Measurements from ENCODE around the gene MACROD2.

MACROD2 gene

DNA sequence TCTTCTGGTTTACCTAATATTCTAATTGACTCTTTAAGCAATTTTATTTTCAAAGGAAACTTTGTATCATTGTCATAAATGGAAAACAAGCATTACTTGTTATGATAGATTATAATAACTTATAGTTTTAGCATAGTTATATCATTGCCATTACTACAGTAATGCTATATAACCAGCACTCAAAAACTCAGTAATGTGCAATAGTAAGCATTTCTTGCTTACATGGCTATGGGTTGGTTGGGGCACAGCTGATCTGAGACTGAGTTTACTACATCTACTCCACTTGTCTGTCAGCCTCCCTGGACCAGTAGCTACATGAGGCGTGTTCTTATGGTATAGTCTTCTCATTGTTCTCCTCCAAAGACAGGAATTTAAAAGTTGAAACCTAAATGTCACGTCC, 1427.7 kb downstream of the MACROD2 start:
- DNase-seq = no peak

DNA sequence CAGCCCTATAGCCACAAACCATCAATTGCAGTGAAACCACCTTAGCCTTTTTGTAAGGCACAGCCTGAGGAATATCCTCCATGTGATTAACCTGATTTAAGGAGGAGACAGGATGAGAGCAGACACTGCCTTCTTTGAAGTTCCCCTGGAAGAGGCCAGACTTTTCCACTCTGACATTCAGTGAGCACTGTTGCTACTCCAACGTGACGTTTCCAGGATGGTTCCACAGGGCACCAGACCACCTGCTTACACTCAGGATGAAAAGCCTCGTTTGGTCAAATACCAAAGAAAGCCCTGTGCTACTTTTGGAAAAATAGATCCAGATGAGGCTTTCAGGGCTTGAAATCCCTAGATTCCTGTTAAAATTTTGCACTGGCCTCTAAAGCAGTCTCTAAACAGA, 1444.2 kb downstream of the MACROD2 start:
- no peak for DNase-seq

DNA sequence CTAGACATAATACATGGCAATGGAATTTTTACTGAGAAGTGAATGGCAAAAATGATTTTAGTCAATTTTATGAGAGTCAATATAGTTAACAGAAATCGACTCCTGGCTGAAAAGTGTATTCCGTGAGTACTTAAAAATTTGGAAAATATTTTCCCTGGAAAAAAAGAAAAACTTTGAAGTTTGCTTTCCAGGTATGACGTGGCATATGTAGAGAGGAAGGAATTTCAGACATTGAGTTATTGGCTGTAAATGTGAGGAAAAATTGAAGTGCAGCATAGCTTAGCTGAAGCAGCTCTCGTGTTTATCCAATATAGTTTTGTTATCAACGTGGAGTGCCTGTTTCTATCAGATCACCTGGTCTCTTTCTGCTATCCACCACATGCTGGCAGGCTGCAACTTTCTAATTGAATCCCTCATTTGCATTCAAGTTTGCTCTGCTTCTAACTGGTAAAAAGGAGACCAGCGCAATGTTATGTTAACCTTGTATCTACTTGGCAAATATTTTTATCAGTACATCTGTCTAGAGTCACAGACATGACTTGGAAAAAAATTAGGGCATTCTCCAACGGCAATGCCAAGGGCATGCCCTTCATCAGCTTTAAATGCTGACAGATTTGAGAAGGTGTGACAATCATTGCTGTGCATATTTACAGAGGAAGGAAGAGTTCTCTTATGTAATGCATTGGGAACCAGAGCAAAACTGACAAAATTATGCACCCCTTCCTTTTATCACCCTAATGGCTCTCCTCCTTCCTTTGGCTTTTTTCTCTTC, 1444.9 kb downstream of the MACROD2 start:
- no peak for DNase-seq

DNA sequence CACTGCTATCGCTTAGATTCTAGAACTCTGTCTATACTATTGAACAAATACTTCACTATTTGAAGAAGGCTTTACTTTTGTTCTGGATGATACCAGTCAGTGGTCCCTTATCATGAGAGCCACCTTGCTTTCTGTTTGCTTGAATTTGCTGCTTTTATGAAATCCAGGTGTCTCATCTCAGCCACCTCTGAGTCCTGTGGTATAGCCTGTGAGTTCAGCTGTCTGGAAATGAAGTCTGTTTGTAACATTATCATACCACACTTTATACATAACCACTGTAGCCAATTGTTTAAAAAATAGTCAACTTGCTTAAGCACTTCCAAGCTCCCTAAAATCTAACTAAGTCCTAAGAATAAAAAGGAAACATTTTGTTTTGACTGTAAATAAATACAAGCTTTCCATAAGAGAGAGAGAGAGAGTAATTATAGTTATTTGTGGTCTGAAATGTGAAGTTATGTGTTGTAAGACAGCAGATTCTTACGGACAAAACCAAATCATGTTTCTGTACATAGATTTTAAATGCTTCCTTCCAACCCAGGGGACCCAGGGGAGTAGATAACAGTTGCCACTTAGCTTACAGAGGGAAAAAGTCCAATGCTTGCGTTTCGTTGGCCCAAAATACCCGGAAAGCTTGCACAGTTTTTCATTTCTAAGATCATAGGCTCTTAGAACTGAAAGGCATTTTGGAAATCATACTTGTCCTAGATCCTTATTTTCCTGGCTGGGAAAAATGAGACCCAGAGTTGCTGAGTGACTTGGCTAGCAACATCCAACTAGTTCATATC, 1449.9 kb downstream of the MACROD2 start:
- peak; percentile 82 for DNase-seq

DNA sequence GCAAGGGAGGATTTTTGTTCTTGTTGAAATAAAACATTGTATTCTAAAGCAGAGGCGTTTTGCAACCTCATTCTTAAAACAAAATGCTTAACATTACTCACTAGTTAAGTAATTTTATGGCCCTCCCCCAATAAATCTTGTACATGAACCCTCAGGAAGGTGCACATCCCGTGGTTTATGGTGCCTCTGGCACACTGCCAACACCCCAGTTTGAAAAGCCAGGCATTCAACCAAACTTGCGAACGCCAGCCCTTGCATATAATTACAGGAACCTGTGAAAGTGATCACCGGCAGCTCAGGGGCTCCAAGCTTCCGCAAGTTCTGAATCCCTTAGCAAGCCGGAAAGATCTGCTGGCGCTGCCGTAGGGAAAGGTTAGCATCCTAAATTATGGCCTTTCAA, 1451.1 kb downstream of the MACROD2 start:
- peak; percentile 3 for DNase-seq

DNA sequence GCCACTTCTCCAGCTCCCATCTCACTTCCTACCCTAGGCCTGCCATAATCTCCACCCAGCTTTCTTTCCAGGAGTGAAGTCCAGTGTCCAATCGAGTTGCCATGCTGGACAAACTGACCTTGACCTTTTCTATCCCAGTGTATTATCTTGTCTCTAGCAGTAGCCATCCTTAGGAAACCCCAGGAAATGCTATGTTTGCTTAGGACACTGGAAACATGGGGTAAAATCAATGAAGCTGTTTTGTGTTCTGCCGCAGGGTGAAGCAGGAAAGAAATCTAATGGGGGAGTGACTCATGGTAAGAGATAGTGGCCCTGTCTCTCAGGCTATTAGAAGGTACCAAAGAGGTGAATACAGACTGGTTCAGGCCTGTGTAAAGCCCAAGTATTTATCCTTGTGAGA, 1452.2 kb downstream of the MACROD2 start:
- DNase-seq = no peak

DNA sequence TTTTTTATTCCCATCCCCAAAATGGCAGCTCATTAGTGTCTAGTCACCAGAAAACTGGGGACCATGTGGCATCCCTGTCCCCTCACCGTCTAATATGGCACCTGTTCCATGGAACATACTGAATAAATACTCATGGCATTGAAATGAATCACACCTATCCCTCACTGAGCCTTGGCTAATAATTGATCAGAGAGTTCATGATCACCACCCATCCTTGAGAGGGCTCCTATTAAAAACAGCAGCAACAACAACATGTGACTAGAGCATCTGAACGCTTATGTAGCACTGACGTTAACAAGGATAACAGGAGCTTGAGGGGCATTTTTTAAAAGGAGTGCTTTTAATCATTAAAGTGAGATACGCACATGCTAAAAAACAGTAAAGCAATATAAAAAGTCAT, 1453.7 kb downstream of the MACROD2 start:
- no peak for DNase-seq

DNA sequence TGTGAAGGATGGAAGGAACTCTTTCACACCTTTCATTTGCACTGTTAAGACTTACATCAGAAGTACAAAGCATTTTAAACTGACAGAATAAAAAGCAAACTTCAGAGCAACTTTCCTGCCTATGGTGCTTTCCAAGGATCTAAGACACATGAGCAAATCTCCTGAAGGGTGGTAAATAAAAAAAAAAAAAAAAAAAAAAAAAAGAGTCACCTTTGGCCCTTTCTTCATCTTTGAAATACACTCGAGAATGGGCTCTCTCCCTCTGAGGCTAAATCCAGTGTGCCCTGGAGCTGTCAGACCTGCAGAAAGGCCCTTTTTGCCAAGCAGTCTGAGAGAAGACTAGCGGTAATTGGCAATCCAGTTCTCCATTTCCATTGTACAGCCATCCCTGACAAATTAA, 1455.9 kb downstream of the MACROD2 start:
- DNase-seq = no peak

DNA sequence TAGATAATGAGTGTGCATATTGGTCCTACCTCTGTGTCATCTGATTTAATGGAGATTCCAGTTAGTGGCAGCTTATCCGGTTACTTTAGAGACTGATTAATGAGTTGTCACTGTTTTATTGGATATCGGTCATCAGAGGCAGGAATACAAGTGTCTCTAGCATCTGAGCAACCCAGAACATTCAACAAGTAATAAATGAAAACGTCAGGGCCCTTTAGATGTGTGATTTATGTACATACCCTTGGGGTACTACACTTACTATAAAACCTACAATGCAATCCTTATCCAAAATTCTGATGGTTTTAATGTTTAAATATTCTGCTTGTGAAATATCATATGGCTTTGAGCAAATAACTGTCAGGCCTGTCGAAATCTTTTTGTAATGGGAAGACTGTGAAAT, 1460.0 kb downstream of the MACROD2 start:
- no peak for DNase-seq

DNA sequence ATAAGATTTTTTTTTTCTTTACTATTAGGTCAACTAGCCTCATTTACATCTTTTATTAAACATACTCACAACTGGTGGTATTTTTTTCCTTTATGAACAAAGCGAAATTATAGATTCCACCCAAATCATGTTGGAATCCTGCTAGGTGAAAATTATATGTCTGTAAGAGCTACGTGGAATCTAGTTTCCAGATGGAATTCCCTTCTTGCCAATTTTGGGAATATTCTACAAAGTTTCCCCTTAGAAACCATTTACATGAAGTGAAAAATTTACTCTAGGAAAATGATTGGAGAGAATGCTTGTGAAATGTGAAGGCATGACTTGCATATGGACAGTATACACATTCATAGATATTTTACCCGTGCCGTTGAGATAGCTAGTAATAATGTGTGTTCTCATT, 1466.6 kb downstream of the MACROD2 start:
- no peak for DNase-seq

DNA sequence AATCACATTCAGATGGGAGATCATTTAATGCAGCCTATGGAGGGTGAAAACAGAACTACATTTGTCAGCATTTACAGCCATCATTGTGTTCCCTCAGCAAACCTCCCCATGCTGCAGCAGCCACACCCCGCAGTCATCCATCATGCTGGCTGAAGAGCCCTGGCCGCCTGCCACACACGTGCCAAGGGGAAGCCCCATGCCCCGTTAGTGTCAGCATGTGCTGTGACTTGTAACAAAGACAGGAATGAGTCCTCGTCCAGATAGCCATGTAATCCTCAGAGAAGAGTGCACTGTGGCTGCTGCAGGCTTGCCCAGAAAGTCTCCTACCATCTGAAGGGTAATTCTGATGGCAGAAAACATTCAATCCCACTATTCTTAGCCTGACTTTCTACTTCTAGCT, 1480.2 kb downstream of the MACROD2 start:
- DNase-seq = peak; percentile 76

DNA sequence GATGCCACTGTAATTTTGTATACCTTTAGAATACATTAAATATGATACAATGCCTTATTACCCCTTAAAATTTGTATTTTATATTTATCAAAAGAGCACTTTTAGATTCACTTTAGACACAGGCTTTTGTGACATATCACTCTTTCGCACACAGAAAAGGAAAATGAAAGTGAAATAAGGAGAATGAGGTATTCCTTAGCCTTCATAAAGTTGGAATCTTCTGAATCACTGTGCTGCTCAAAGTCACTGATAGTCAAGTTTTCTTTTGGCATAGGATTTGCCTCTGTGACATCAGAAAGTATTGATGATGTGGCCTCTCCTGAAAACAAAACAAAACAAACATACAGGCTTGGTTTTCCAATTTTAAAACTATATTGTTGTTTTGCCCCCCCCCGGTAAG, 1480.9 kb downstream of the MACROD2 start:
- DNase-seq = no peak

DNA sequence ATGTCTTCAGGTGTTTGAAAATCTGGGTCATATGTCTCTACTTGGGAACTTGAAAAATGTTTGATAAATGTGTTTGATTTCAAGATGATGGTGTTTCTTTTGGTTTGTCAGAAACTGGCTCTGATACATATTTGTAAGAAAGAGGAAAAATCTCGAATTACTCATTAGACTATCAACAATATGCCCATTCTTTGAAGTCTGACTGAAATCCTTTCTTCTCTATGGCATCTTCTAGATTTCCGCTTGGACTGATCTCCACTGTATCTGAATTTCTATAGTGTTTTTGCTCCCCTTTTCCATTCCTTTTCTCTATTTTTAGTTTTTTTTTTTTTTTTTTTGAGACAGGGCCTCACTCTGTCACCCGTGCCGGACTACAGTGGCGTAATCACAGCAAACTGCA, 1481.5 kb downstream of the MACROD2 start:
- no peak for DNase-seq

DNA sequence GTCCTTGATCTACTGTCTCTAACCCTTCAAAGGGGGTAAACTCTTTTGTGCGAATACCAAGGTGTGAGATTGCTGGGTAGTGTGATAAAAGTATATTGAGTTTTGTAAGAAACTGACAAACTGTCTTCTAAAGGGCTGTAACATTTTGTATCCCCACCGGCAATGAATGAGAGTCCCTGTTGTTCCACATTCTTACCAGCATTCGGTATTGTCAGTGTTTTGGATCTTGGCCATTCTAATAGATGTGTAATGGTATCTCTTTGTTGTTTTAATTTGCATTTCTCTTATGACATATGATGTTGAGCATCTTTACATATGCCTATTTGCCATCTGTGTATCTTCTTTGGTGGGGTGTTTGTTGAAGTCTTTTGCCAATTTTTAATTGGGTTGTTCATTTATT, 1487.2 kb downstream of the MACROD2 start:
- DNase-seq = peak; percentile 3

DNA sequence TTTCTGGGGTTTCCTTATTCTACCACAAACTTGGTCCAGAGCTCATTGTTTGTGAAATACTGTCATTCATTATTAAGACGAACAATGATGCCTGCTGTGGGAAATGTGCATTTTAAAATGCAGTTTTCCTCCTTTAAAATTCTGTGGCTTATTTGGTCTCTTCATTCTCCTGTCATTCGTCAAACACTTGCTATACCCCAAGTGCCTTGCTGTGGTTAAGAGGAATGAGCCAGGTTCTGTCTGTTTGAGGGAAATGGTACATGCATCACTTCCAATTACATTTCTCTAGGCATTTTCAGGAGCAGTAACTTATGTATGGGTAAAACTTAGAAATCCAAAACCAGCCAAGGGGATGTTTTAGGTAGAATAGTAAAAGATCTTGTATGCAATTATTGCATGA, 1490.2 kb downstream of the MACROD2 start:
- DNase-seq = no peak

DNA sequence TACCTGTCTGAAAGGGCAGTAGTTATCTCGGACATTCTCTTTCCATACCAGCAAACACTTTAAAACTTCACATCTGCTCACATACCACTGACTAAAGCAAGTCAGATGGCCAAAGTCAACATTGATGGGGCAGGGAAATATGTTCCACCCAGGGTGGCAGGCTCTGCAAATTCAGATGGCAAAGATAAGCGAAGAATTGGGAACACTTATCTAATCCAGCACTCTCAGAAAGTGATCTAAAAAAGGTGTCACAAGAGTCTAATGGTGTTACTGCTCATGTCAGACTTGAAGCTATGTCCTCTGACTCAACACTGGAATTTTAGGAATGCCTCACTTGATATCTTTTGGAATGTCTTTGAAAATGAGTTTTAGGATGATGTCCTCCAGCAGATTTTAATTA, 1491.7 kb downstream of the MACROD2 start:
- no peak for DNase-seq

DNA sequence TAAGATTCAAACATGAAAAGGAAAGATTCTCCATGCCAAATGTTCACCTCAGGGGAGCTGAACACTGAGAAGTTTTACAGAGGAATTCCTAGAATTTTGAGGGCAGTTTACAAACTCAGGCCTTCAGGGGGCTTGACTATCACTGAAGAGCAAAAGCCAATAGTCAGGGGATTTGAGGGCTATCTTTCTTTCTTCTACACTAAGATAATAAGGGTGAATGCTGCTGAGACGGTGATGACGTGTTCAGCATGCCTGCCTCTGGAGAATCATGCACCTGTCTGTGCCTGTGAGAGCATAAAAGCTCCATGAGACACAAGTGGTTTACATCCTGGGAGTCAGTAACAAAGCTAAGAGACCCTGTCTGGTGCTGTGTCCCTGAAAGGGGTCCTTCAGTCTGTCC, 1492.4 kb downstream of the MACROD2 start:
- DNase-seq = no peak

DNA sequence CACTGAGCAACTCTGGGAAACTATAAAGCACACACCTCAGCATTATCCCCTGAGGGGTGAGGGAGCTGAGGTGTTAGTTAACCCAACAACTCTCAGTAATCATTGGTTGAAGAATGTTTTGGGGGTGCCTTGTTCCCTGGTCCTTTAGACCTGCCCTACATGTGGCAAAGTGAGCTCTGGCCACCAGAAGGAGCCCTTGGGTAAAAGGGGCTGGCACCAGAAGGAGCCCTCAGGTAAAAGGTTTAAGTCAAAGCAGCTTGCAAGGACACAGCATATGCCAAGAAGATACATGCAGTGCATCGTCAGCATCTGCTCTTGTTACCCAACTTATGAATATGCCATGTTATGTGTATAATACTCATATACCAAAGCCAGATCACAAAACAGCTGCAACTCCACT, 1496.3 kb downstream of the MACROD2 start:
- DNase-seq = peak; percentile 50

DNA sequence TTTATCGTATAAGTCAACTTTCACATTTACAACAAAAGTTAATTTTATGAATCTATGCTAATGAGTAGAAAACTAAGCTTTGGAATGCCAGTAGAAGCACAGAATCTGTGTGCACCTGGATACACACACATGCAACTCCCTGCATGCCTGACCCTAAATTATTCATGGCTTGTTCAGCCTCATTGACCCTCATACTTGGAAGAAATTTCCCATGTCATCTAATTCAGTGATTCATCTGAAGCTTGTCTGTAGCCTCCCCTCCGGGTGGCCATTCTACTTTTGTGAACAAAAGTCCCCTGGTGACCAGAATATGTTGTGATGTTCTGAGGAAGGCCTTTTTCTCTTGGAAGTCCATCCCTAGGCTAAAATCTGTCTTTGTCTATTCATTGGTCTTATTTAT, 1499.5 kb downstream of the MACROD2 start:
- no peak for DNase-seq

DNA sequence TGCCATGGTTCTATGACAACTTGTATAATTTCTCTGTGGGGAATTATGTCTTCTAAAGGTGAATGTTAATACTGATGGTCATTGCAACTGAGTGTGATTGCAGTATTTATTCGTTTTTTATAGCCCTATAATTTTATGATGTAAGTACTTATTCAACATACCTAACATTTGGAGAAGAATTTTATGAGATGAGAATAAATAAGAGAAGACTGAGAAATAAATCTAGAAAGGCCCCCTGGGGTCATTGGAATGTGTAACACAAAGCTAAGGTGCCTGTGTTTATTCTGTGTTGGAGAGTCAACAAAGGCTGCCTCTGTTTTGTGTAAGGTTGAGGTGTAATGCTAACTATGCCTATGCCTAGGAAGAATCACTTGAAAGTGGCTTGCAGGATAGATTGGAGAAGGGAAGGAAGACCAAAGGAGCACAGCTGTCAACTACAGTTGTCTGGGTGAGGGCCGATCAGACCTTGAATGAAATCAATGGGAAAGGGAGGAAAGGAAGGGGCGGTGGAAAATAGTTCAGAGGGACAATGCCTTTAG, 1501.3 kb downstream of the MACROD2 start:
- peak; percentile 7 for DNase-seq

DNA sequence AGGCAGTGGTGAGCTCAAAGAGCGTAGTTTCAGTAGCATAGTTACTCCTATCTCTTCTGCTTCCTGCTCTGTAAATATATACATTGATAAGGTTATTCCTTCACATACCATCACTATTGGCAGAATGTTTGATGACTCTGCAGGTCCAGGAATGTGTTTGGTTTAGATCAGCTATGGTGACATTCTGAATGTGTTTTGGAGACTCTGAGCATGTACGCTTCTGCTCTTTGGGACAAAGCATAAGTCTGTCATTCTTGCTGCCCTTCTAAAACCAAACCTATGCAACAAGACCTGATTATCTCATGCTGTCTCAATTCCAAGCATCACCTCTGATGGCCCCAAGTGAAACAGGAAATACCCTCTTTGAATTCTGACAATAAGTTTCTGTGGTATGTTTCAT, 1503.6 kb downstream of the MACROD2 start:
- peak; percentile 7 for DNase-seq

DNA sequence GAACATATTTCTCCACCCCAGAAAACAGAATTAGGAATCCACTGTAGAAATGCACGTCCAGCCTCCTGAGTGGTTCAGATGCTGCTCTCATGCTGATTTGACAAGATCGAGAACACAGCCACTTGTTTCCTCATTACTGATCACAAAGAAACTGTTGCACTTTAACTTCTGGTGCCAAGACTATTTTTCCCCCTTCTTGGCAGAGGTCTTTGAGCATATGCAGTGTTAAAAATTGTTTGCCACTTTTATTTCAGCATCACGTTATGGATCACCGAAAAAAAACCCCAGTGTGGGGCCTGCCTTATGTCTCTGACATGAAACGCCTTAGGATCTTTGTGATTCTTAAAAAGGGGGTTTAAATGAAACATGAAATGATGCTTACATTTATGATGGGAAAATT, 1511.0 kb downstream of the MACROD2 start:
- no peak for DNase-seq

DNA sequence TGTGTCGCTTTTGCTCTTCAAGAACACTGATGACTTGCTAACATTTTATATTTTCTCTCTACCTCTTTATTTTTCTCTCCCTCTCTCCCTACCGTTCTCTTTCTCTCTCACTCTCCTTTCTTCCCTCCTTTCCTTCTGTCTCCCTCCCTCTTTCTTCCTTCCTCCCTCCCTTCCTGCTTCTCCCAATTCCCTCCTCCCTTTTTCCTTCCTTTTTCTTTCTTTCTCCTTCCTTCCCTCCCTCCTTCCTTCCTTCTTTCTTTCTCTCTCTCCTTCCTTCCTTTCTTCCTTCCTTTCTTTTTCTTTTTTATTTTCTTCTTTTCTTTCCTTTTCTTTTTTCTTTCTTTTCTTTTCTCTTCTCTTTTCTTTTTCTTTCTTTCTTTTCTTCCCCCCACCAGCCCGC, 1511.8 kb downstream of the MACROD2 start:
- no peak for DNase-seq

DNA sequence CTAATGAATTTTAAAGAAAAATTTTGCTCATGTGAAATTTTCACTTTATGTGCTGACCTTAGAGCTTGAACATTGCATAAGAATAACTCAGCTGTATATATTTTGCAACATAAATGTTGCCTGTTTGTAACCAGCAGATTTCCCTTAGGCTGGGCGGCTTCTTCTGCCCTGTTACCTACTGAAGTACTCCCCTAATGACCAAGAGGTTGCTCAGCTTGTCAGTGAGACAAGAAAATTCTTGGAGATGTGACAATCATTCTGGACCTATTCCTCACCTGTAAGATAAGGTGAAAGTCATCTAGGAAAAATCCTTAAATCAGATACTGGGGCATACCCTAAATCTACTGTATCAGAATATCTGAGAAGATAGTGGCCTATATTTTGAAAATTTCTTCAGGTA, 1516.2 kb downstream of the MACROD2 start:
- no peak for DNase-seq

Measured in DMS53 (cell line).